Muscle of arm (tissue), 12 donors: Measurements from ENCODE around the gene SLC22A4. TPM values are rescaled to one million over a fixed set of nuclear protein-coding genes. Genes with fewer than 3 reads are reported as not detected.

ENCODE experiments used
- DNase-seq: peaks from one replicate; pipeline ENCODE4 v3.0.0-alpha.2; 2013
- polyA plus RNA-seq, 12 donors: library from polyadenylated mRNA; unstranded; fragments of 120-200 nt; gene quantifications; one replicate each; pipeline ENCODE4 v1.2.1, GENCODE V29; 2013; ENCODE audit not compliant: insufficient read length in 12 of 12

Gene SLC22A4
- polyA plus RNA-seq, 12 donors, result 2.3 to 5.0 (median 3.7) TPM; not detected in 2

- DNase-seq, result peak; percentile 37
Observed at GRCh38 chr5:132327252-132327955, 33.2 kb downstream of the SLC22A4 start.

GRCh38 chr5:132334812-132335211, 40.6 kb downstream of the SLC22A4 start:
- no peak for DNase-seq

- DNase-seq, result no peak
Observed at GRCh38 chr5:132335402-132335801, 41.2 kb downstream of the SLC22A4 start.

GRCh38 chr5:132339502-132339901, 45.3 kb downstream of the SLC22A4 start:
- no peak for DNase-seq

- no peak for DNase-seq
Observed at GRCh38 chr5:132342291-132343180, 48.3 kb downstream of the SLC22A4 start.

- no peak for DNase-seq
Observed at GRCh38 chr5:132344775-132345514, 50.8 kb downstream of the SLC22A4 start.

GRCh38 chr5:132353486-132353995, 59.3 kb downstream of the SLC22A4 start:
- DNase-seq, result no peak

GRCh38 chr5:132354381-132355139, 60.4 kb downstream of the SLC22A4 start:
- DNase-seq, result no peak

- no peak for DNase-seq
Observed at GRCh38 chr5:132355140-132355765, 61.1 kb downstream of the SLC22A4 start.

GRCh38 chr5:132358775-132359174, 64.6 kb downstream of the SLC22A4 start:
- no peak for DNase-seq

- DNase-seq, result no peak
Observed at GRCh38 chr5:132362086-132362485, 67.9 kb downstream of the SLC22A4 start.

- DNase-seq, result no peak
Observed at GRCh38 chr5:132363431-132364112, 69.4 kb downstream of the SLC22A4 start.

- DNase-seq, result no peak
Observed at GRCh38 chr5:132364319-132364718, 70.1 kb downstream of the SLC22A4 start.

GRCh38 chr5:132365213-132365612, 71.0 kb downstream of the SLC22A4 start:
- DNase-seq, result no peak

- DNase-seq, result no peak
Observed at GRCh38 chr5:132368186-132368585, 74.0 kb downstream of the SLC22A4 start.

- no peak for DNase-seq
Observed at GRCh38 chr5:132369007-132369473, 74.8 kb downstream of the SLC22A4 start.

GRCh38 chr5:132369474-132370180, 75.4 kb downstream of the SLC22A4 start, which contains the start of gene SLC22A5:
TSS of gene SLC22A5 (plus strand) at chr5:132369710. CDS start at chr5:132369973, 263 bp downstream.
- DNase-seq, result peak; percentile 41

- DNase-seq, result no peak
Observed at GRCh38 chr5:132370181-132370970, 76.2 kb downstream of the SLC22A4 start.
